ENCODE data around the gene TPCN2.

- no peak for TF ChIP-seq CTCF (IDR thresholded peaks at IDR 0.05)
- TF ChIP-seq EP300 (IDR thresholded peaks at IDR 0.05), result no peak
Measured at GRCh38 chr11:69164824-69165223, 116.1 kb downstream of the TPCN2 start.

All from upper lobe of left lung (tissue), 4 donors.